Kidney (tissue), 14 donors: ENCODE results near the gene SH3PXD2A. TPM values are rescaled to one million over a fixed set of nuclear protein-coding genes. Genes with fewer than 3 reads are reported as not detected.
"Not testable (repeated sequence)": the region's sequence is repeated elsewhere in the genome, so short reads cannot be mapped to it uniquely, and the experiment has no call there.

Experiments
- DNase-seq, 5 donors: peaks; one replicate each; pipeline ENCODE4 v3.0.0-alpha.2; 2013 to 2020
- FAIRE-seq: peaks from 2 replicates; lab custom pipeline; 2012; peaks lifted over from hg19 to GRCh38; lab: Jason Lieb, UNC
- H3K27ac ChIP-seq, 2 donors: one replicate each; pipeline ENCODE4 v1.7.0; 2013; ENCODE audit warnings: low read depth in 2 of 2, low read length in 2 of 2, inconsistent platforms in 1 of 2
- H3K27me3 ChIP-seq: one replicate; pipeline ENCODE4 v1.7.1; 2013; ENCODE audit warnings: low read length, inconsistent platforms; ENCODE audit not compliant: control insufficient read depth, insufficient read depth
- H3K36me3 ChIP-seq, 3 donors: one replicate each; pipeline versions ENCODE4 v1.7.0 to v1.7.1; 2013; ENCODE audit warnings: low read length in 3 of 3, control low read depth in 1 of 3, inconsistent platforms in 1 of 3; ENCODE audit not compliant: insufficient read depth in 3 of 3, control insufficient read depth in 2 of 3
- H3K4me1 ChIP-seq, 3 donors: one replicate each; pipeline versions ENCODE4 v1.7.0 to v1.7.1; 2013; ENCODE audit warnings: low read length in 3 of 3, inconsistent platforms in 1 of 3, low read depth in 1 of 3; ENCODE audit not compliant: control insufficient read depth in 2 of 3, insufficient read depth in 2 of 3
- H3K4me3 ChIP-seq, 3 donors: one replicate each; pipeline versions ENCODE4 v1.7.0 to v1.8.1; 2013; ENCODE audit warnings: low read length in 3 of 3, control low read depth in 1 of 3, inconsistent platforms in 1 of 3
- H3K9ac ChIP-seq, 3 donors: one replicate each; pipeline versions ENCODE4 v1.7.0 to v1.7.1; 2013; ENCODE audit warnings: low read length in 3 of 3, control low read depth in 1 of 3, inconsistent platforms in 1 of 3
- H3K9me3 ChIP-seq, 3 donors: one replicate each; pipeline versions ENCODE4 v1.7.0 to v1.7.1; 2013; ENCODE audit warnings: low read length in 3 of 3, control low read depth in 1 of 3, inconsistent platforms in 1 of 3; ENCODE audit not compliant: control insufficient read depth in 2 of 3, insufficient read depth in 1 of 3
- intact Hi-C: fragments of 100-400 bp; cut with DNase I; formaldehyde crosslinking; loops from one replicate; pipeline ENCODE4 v1.11.1; 2022
- polyA plus RNA-seq: library from polyadenylated mRNA; stranded (reverse); fragments of 350-450 nt; fragmentation: Illumina TruSeq; extraction: RNeasy Lipid Tissue Mini Kit (QIAGEN cat#74804); gene quantifications from one replicate; pipeline ENCODE4 v1.2.3, GENCODE V29; 2014; ENCODE audit warnings: low read depth, low replicate concordance; ENCODE audit not compliant: insufficient read depth
- total RNA-seq: library from RNA; stranded (reverse); fragmentation: NEBNext Ultra II Directional; extraction: Animal tissue kit (Norgen Biotek cat#: 25700); gene quantifications from one replicate; pipeline ENCODE4 v1.2.1, GENCODE V29; 2021
- TF ChIP-seq, protein P1 (sequence below): IDR thresholded peaks from 3 replicates; pipeline ENCODE4 v1.5.1; 2012; ENCODE audit warnings: mild to moderate bottlenecking, moderate library complexity, borderline replicate concordance; ENCODE audit not compliant: insufficient read depth; ENCODE audit errors: extremely low read depth
- donor health status: control.
- donor health status: control.
- donor health status: control.
- donor health status: control.
- donor health status: control.
- donor health status: DM: yes; HTN: yes; CAD: no.
- donor health status: Normal renal cell carcinoma (clear cell type).

SH3PXD2A gene
- total and polyA plus RNA-seq, 2 donors from 2014 or later: 2.4 to 20.1 TPM

GRCh38 chr10:103814105-103814504, 41.3 kb downstream of the SH3PXD2A start:
- Histone ChIP-seq H3K4me1 (peaks cover 0 to 3% (median 3%) of the 10 kb centered on the region in 3 donors), H3K4me3 (no peak overlapping the region), H3K36me3 (no peaks in the 10 kb centered on the region), H3K9me3 (no peaks in the 10 kb centered on the region), H3K9ac (no peak overlapping the region), H3K27me3 (no peaks in the 10 kb centered on the region), H3K27ac (no peak overlapping the region)
- intact Hi-C loops: no loop called here
- DNase-seq: no peak
- FAIRE-seq: no peak
- TF ChIP-seq, protein P1, sequence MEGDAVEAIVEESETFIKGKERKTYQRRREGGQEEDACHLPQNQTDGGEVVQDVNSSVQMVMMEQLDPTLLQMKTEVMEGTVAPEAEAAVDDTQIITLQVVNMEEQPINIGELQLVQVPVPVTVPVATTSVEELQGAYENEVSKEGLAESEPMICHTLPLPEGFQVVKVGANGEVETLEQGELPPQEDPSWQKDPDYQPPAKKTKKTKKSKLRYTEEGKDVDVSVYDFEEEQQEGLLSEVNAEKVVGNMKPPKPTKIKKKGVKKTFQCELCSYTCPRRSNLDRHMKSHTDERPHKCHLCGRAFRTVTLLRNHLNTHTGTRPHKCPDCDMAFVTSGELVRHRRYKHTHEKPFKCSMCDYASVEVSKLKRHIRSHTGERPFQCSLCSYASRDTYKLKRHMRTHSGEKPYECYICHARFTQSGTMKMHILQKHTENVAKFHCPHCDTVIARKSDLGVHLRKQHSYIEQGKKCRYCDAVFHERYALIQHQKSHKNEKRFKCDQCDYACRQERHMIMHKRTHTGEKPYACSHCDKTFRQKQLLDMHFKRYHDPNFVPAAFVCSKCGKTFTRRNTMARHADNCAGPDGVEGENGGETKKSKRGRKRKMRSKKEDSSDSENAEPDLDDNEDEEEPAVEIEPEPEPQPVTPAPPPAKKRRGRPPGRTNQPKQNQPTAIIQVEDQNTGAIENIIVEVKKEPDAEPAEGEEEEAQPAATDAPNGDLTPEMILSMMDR: no peak

- DNase-seq, FAIRE-seq, intact Hi-C loops, H3K4me3 ChIP-seq, H3K36me3 ChIP-seq, H3K27me3 ChIP-seq, H3K9ac ChIP-seq, H3K4me1 ChIP-seq, H3K9me3 ChIP-seq, H3K27ac ChIP-seq: not testable (repeated sequence)
Measured at GRCh38 chr10:103813312-103813711, 42.1 kb downstream of the SH3PXD2A start.

GRCh38 chr10:103812432-103812831, 42.9 kb downstream of the SH3PXD2A start:
- DNase-seq (no peak), FAIRE-seq (no peak)
- Histone ChIP-seq H3K9ac (no peak overlapping the region), H3K9me3 (no peaks in the 10 kb centered on the region), H3K36me3 (no peaks in the 10 kb centered on the region), H3K4me1 (peaks cover 0 to 3% (median 3%) of the 10 kb centered on the region in 3 donors), H3K4me3 (no peak overlapping the region), H3K27me3 (no peaks in the 10 kb centered on the region), H3K27ac (no peak overlapping the region)
- intact Hi-C loops: no loop called here
- TF ChIP-seq, protein P1: no peak

GRCh38 chr10:103812004-103812403, 43.4 kb downstream of the SH3PXD2A start:
- Histone ChIP-seq H3K9ac (no peak overlapping the region), H3K4me3 (no peak overlapping the region), H3K4me1 (peaks cover 0 to 3% (median 3%) of the 10 kb centered on the region in 3 donors), H3K9me3 (no peaks in the 10 kb centered on the region), H3K27me3 (no peaks in the 10 kb centered on the region), H3K27ac (no peak overlapping the region), H3K36me3 (no peaks in the 10 kb centered on the region)
- intact Hi-C loops: no loop called here
- TF ChIP-seq, protein P1: no peak
- DNase-seq: no peak
- no peak for FAIRE-seq
